Right lobe of liver (tissue), 4 donors: ENCODE data around the gene MUC5B.

Source experiments
- CTCF ChIP-seq, 4 donors: fragments of 200-600 bp in 3 of 4; fragments of 450-650 bp in 1 of 4; IDR thresholded peaks; one replicate each; pipeline versions ENCODE4 v1.5.1 to v1.8.0; 2016 to 2022; ENCODE audit warnings: antibody characterized with exemption in 4 of 4, mild to moderate bottlenecking in 2 of 4
- POLR2A ChIP-seq: fragments of 450-650 bp; IDR thresholded peaks from one replicate; pipeline ENCODE4 v1.6.1; 2017; ENCODE audit warnings: antibody characterized with exemption, mild to moderate bottlenecking
- donor health status: DM: no; HTN: no; CAD: no.
- donor health status: DM: no; HTN: no; CAD: no.
- donor health status: DM: no; HTN: yes; CAD: no.

- TF ChIP-seq CTCF (IDR thresholded peaks at IDR 0.05) (no peak), POLR2A (no peak)
Observed at GRCh38 chr11:1257366-1257765, 34.5 kb downstream of the MUC5B start.
